HepG2 (cell line): Measurements from ENCODE around the gene PSMD5. TPM values are rescaled to one million over a fixed set of nuclear protein-coding genes. Genes with fewer than 3 reads are reported as not detected.

Experiments
- ADNP ChIP-seq: sonication (generic); formaldehyde crosslinking; IDR thresholded peaks from 2 replicates; pipeline ENCODE4 v1.4.0; 2020; ENCODE audit warnings: missing genetic modification reagents
- BCLAF1 ChIP-seq: fragments of 450-650 bp; IDR thresholded peaks from 2 replicates; pipeline ENCODE4 v1.6.1; 2017; ENCODE audit warnings: mild to moderate bottlenecking
- CREM ChIP-seq, 2 experiments: sonication (generic) in 1 of 2; formaldehyde crosslinking in 1 of 2; IDR thresholded peaks; 2 replicates each; pipeline versions ENCODE4 v1.4.0 to v1.6.1; 2016 to 2020; ENCODE audit warnings: antibody characterized with exemption in 1 of 2, mild to moderate bottlenecking in 1 of 2, missing genetic modification reagents in 1 of 2
- E2F5 ChIP-seq: sonication (generic); formaldehyde crosslinking; conservative IDR thresholded peaks from 2 replicates; pipeline ENCODE4 v1.4.0; 2020; ENCODE audit warnings: missing genetic modification reagents
- KAT2B ChIP-seq: fragments of 150-350 bp; IDR thresholded peaks from 2 replicates; pipeline ENCODE4 v1.6.1; 2014; ENCODE audit warnings: low read depth, low read length, borderline replicate concordance
- KDM3A ChIP-seq: IDR thresholded peaks from 2 replicates; pipeline ENCODE4 v1.6.1; 2018; ENCODE audit warnings: low read depth, missing compliant biosample characterization
- LBX2 ChIP-seq: sonication (generic); formaldehyde crosslinking; IDR thresholded peaks from 2 replicates; pipeline ENCODE4 v1.5.0; 2020; ENCODE audit warnings: missing genetic modification reagents, mild to moderate bottlenecking, borderline replicate concordance
- MATR3 ChIP-seq: sonication (generic); formaldehyde crosslinking; IDR thresholded peaks from 2 replicates; pipeline ENCODE4 v1.4.0; 2020; ENCODE audit warnings: missing genetic modification reagents
- MIER2 ChIP-seq: IDR thresholded peaks from 2 replicates; pipeline ENCODE4 v1.6.1; 2016; ENCODE audit warnings: missing biosample characterization, missing genetic modification reagents
- RBM39 ChIP-seq: fragments of 200-400 bp; formaldehyde crosslinking; IDR thresholded peaks from one replicate; pipeline ENCODE4 v1.6.1; 2018; ENCODE audit warnings: antibody characterized with exemption, mild to moderate bottlenecking, low read depth, low read length; ENCODE audit not compliant: poor library complexity, severe bottlenecking
- ZBTB25 ChIP-seq: IDR thresholded peaks from 2 replicates; pipeline ENCODE4 v1.6.1; 2018; ENCODE audit warnings: missing genetic modification reagents
- ZNF460 ChIP-seq: sonication (generic); formaldehyde crosslinking; IDR thresholded peaks from 2 replicates; pipeline ENCODE4 v1.5.1; 2020; ENCODE audit warnings: missing genetic modification reagents, mild to moderate bottlenecking, borderline replicate concordance
- ZNF530 ChIP-seq: sonication (generic); formaldehyde crosslinking; IDR thresholded peaks from 2 replicates; pipeline ENCODE4 v1.5.0; 2020; ENCODE audit warnings: low read depth, mild to moderate bottlenecking, missing genetic modification reagents
- ZNF549 ChIP-seq: sonication (generic); formaldehyde crosslinking; IDR thresholded peaks from 2 replicates; pipeline ENCODE4 v1.5.0; 2020; ENCODE audit warnings: missing genetic modification reagents
- ZNF597 ChIP-seq: sonication (generic); formaldehyde crosslinking; IDR thresholded peaks from 2 replicates; pipeline ENCODE4 v1.5.0; 2020; ENCODE audit warnings: missing genetic modification reagents
- ZNF710 ChIP-seq: sonication (generic); formaldehyde crosslinking; IDR thresholded peaks from 2 replicates; pipeline ENCODE4 v1.5.0; 2020; ENCODE audit warnings: mild to moderate bottlenecking, missing genetic modification reagents, borderline replicate concordance
- ZNF720 ChIP-seq: sonication (generic); formaldehyde crosslinking; IDR thresholded peaks from 2 replicates; pipeline ENCODE4 v1.4.0; 2020; ENCODE audit warnings: missing genetic modification reagents
- ZNF790 ChIP-seq: sonication (generic); formaldehyde crosslinking; IDR thresholded peaks from 2 replicates; pipeline ENCODE4 v1.8.0; 2022; ENCODE audit warnings: missing genetic modification reagents, mild to moderate bottlenecking, borderline replicate concordance
- ZNF839 ChIP-seq: sonication (generic); formaldehyde crosslinking; IDR thresholded peaks from 2 replicates; pipeline ENCODE4 v1.4.0; 2020; ENCODE audit warnings: missing genetic modification reagents, mild to moderate bottlenecking, borderline replicate concordance
- ZSCAN31 ChIP-seq: sonication (generic); formaldehyde crosslinking; IDR thresholded peaks from 2 replicates; pipeline ENCODE4 v1.5.0; 2020; ENCODE audit warnings: low read depth, mild to moderate bottlenecking, missing genetic modification reagents
- polyA plus RNA-seq, 8 experiments: library from polyadenylated mRNA; depleted of rRNA in 3 of 8; stranded (reverse) in 7 of 8; unstranded in 1 of 8; fragments of >200 nt; fragmentation: Illumina TruSeq in 4 of 8; extraction: Trizol in 4 of 8; gene quantifications; 2 replicates each; pipeline versions ENCODE4 v1.2.1 to v1.2.3, GENCODE V29; 2011 to 2016; ENCODE audit warnings: low read depth in 4 of 8, missing spikeins in 1 of 8, mixed read lengths in 1 of 8; ENCODE audit not compliant: insufficient read depth in 1 of 8
- total RNA-seq, 5 experiments: library from RNA; depleted of rRNA; stranded (reverse); fragments of >200 nt; fragmentation: Illumina TruSeq; extraction: Trizol; gene quantifications; 2 replicates each; pipeline ENCODE4 v1.2.3, GENCODE V29; 2016; ENCODE audit warnings: low read depth in 1 of 5

Gene PSMD5
- total and polyA plus RNA-seq, 2 of the 13 experiments (the other 11 are each of a cell fraction or from before 2014, with no cell fraction given): 12.7 to 18.1 TPM

- TF ChIP-seq BCLAF1: no peak
- TF ChIP-seq ZBTB25 (CRISPR knock-in tag): peak; percentile 99
- TF ChIP-seq KDM3A: peak; percentile 93
- TF ChIP-seq E2F5 (CRISPR knock-in tag): peak; percentile 61; the same call in 1 of the 2 replicates
- TF ChIP-seq ZSCAN31 (CRISPR knock-in tag): peak; percentile 97
- peak; percentile 88 for TF ChIP-seq ZNF710 (CRISPR knock-in tag)
- no peak for TF ChIP-seq ADNP (CRISPR knock-in tag)
- TF ChIP-seq ZNF530: no peak
- no peak for TF ChIP-seq ZNF597
- no peak for TF ChIP-seq MATR3 (CRISPR knock-in tag)
- 0 out of 2 replicates have a peak, but pooled peaks have one; percentile 44 for TF ChIP-seq ZNF549 (CRISPR knock-in tag)
- TF ChIP-seq MIER2 (CRISPR knock-in tag): peak; percentile 45; the same call in 1 of the 2 replicates
- no peak for TF ChIP-seq ZNF460
- TF ChIP-seq ZNF720: no peak
- peak; percentile 82; the same call in 1 of the 2 replicates for TF ChIP-seq LBX2 (CRISPR knock-in tag)
- no peak for TF ChIP-seq KAT2B
- TF ChIP-seq ZNF790 (CRISPR knock-in tag): peak; percentile 83
- TF ChIP-seq RBM39: peak; percentile 85
- 0 out of 2 replicates have a peak, but pooled peaks have one; percentile 61 for TF ChIP-seq ZNF839 (CRISPR knock-in tag)
- TF ChIP-seq CREM (IDR thresholded peaks at IDR 0.05): peak; percentile 93
- TF ChIP-seq CREM (CRISPR knock-in tag; IDR thresholded peaks at IDR 0.05): peak; percentile 82
Measured at GRCh38 chr9:120792898-120793765, 49.6 kb downstream of the PSMD5 start, which contains the start of gene FBXW2 (continued).
